HG03439 (cell line): Measurements from ENCODE around the gene FBXL20.
"Not testable (repeated sequence)": the region's sequence is repeated elsewhere in the genome, so short reads cannot be mapped to it uniquely, and the experiment has no call there.

Experiments
- ATAC-seq: cut with Tn5 transposase; IDR thresholded peaks from one replicate; pipeline ENCODE4 v1.9.1; 2021; ENCODE audit warnings: mild to moderate bottlenecking, moderate library complexity; ENCODE audit not compliant: unreplicated experiment

FBXL20 gene, protein sequence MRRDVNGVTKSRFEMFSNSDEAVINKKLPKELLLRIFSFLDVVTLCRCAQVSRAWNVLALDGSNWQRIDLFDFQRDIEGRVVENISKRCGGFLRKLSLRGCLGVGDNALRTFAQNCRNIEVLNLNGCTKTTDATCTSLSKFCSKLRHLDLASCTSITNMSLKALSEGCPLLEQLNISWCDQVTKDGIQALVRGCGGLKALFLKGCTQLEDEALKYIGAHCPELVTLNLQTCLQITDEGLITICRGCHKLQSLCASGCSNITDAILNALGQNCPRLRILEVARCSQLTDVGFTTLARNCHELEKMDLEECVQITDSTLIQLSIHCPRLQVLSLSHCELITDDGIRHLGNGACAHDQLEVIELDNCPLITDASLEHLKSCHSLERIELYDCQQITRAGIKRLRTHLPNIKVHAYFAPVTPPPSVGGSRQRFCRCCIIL

DNA sequence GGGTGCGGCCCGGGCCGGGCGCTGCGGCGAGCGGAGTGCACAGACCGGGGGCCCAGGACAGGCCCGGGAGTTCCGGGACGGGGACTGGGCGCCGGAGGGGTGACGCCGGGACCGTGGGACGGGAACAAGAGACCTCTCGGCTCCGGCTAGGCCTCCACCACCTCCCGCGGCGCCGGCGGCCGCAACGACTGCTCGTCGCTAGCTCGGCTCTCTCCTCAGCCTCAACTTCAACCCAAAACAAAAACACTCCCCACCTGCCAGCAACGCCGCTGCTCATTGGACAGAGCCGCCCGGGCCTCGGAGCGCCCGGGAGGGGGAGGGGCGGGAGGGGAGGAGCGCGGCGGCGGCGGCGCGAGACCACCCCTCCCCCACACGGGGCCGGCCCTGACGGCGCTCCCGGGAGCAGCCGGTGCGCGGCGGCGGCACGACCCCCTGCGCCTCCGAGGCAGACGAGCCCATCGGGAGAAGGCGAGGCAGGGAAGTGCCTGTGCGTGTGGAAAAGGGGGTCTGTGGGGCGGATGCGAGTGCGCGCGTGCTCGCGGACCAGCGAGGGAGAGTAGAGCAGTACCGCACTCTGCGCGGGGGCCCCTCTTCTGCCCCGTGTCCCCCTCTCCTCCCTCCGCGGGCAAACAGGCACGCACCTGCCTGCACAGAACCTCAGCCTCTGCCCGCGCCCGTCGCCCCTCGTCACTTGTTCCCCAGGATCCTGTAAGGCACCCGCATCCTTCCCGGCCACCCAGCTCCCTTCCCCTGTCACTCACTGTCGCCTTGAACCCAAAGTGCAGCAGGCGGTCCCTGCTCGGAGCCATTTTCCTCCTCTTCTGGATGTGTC lies at the start of gene FBXL20:
Gene FBXL20, minus strand, starts transcription at position 215 of the 832 bp plus-strand sequence. CDS start 224 bp downstream, outside the sequence.
- ATAC-seq, result peak; percentile 80

DNA sequence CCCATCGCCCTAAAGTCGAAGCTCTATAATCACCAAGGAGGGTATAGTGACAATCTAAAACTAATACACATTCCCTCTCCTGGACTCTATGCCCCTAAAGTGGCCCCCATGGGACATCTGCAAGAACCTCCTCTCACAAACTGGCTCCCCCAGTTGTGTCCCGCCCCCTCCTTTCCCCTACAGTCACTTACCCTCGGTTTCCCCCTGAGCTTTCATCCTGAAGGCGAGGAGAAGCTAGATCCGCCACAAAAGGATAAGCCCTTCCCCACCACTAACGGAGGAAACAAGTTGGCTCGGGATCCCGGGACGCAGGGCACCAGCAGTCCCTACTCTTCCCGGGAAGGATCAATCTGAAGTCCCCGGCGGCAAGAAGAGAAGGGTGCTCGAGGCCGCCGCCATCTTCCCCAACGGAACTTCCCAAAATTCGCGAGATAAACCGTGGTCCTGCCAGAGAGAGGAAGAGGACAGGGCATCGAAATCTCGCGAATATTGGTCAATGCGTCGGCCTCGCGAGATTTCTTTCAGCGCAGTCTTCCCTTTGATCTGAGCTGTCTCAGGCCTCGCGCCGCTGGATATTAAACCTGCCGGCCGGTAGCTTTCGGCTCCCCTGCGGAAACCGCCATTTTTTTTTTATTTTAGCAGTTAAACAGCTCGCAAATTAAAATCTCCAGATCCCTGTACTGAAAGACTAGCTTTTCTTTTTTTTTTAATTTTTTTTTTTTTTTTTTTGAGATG lies 49.6 kb upstream of the FBXL20 start, which contains the start of gene MED1:
Gene MED1, minus strand, starts transcription at position 417 of the 735 bp plus-strand sequence. Its CDS starts 201 bp downstream, at position 216.
- ATAC-seq, result peak; percentile 94

DNA sequence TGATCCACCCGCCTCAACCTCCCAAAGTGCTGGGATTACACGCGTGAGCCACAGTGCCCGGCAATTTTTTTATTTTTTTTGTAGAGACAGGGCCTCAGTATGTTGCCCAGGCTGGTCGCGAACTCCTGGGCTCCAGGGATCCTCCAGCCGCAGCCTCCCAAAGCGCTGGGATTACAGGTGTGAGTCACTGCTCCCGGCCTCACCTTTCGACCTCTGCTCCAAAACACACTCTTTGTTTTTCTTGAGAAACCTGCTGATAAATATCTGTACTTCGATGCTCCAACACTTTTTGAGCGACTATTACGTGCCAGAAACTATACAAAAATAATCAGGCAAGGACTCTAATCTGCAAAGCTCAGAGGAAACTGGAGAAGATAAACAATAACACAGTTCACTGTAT lies 48.6 kb upstream of the FBXL20 start:
- ATAC-seq, result no peak

DNA sequence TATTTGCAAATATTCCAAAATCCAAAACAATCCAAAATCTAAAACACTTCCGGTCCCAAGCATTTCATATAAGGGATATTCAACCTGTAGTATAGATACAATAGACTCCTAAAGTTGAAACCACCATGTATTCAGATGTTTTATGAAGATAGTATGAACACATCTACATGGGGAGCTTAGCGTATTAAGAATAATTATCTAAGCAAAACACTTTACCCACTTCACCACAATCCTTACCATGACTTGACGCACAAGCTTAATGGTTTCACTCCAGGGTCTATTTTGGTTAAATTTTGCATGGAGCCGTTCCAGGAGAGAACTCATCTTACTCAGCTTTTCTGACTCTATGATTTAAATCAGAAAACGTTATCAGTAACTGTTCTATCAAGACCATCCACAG lies 46.1 kb upstream of the FBXL20 start:
- no peak for ATAC-seq

DNA sequence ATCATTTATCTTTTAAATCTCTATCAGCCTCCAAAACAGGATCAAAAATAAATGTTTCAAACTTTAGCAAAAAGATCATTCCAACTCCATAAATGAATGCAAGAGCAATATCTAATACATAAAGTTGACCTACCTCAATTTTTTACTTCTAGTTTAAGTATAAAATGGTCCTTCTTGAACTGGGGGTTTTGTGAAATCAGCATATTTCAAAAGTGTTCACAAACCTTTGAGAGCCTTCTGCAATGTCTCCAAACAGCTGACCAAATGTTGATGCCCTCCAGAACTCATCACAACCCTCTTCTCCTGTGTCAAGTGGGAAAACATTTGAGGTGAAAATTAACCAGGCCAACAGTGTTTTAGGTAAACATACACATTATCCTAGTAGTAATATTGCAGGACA lies 41.9 kb upstream of the FBXL20 start:
- ATAC-seq, result no peak

DNA sequence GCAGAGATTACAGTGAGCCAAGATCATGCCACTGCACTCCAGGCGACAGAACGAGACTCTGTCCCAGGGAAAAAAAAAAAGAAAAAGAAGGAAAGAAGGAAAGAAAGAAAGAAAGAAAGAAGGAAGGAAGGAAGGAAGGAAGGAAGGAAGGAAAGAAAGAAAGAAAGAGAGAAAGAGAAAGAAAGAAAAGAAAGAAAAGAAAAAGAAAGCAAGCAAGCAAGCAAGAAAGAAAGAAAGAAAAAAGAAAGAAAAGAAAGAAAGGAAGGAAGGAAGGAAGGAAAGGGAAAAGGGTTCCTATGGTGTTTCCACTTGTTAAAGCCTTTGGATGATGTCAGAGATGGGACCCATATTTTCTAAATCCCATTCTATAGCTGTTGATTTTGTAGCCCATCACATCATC lies 38.4 kb upstream of the FBXL20 start:
- not testable (repeated sequence) for ATAC-seq

DNA sequence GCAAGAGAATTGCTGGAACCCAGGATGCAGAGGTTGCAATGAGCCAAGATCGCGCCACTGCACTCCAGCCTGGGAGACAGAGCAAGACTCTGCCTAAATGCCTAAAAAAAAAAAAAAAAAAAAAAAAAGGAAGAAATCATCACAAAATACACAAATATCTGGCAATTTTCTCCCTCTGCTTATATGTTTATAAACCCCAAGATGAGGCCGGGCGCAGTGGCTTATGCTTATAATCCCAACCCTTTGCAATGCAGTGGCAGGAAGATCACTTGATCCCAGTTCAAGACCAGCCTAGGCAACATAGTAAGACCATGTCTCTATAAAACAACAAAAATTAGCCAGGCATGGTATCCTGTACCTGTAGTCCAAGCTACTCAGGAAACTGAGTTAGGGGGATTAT lies 28.2 kb upstream of the FBXL20 start:
- ATAC-seq, result no peak

DNA sequence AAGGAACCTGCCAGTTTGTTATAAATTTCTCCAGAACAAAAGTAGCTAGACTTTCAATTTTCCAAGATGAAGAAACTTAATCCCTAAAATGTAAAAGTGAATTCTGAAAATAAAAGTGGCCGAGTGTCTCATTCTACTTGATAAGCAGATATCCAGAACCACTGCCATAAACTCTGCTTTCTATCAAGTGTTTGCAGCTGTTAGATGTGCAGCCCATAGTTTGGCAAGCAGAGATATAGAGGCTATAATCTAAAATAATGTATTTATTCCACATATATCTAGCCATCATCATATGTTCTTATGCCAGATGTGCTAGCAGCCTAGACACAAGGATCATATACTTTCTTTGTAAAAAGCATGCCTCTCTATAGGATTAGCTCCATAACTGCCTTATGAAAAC lies 14.7 kb upstream of the FBXL20 start:
- ATAC-seq, result no peak

DNA sequence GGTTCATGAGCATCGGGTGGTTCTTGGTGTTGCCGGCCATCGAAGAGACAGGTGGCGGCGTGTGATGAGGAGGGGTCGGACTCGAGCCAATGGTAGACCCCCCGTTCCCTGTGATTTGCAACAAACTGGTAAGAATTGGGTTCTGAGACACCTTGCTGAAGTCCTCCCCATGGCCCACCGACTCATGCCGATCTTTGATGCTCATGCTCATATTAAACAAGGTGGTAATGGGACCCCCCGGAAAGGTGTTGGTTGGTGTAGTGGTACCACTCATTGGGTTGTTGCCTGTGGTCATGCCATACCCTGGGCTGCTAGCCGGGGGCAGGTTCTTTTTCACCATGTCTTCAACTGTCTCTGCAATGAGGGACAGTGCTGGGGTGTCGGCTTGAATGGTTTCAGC lies 8.9 kb upstream of the FBXL20 start:
- ATAC-seq, result no peak

DNA sequence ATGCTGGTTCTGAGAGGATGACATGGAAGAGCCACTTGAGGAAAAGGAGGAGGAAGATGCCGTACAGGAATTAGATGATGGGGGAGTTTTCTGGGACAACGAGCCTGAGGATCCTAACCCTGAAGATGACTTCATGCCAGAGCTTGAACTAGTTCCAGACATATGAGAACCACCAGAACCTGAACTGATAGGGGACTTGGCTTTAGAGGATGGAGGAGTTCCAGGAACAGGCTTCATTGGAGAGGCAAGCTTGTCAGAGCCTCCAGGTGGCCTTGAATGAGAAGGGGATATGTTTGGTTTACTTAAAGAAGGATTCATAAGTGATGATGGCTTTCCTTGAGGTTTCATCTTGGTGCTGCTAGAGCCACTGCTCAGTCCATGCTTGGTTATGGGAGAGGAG lies 6.9 kb upstream of the FBXL20 start:
- ATAC-seq, result no peak

DNA sequence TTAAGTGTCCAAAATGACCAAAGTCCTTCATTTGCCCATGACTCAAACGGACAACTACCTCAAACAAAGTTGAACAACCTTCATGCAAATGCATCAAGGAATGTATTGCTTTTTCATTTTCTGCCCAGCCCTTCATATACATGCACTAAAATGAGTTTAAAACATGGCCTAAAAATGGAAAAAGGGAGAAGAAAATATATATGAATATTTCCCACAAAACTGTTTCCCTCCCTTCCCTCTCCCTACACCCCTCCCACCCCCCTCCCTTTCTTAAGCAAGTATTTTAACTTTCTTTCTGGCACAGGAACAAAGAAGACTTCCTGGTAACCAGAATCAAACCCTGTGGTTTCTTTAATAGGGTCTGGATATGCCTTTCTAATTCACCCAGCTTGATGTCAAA lies 5.5 kb upstream of the FBXL20 start:
- no peak for ATAC-seq

DNA sequence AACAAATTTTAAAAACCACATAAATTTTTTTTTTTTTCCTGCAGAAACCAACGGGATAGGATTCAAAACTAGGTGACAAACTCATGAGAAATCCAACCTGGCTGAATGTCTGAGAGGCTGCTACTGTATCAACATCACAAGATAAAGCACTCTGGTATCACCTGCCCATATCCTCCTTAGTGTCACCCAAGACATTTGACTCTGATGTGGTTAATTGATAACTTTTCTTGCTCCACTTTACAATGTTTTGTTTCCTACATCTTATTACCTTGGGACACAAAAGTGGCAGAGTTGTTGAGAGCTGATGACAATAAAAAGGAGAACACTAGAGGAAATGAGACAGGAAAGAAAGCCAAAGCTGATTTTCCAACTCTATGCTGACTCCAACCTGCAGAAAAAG lies 4.0 kb upstream of the FBXL20 start:
- ATAC-seq, result no peak

DNA sequence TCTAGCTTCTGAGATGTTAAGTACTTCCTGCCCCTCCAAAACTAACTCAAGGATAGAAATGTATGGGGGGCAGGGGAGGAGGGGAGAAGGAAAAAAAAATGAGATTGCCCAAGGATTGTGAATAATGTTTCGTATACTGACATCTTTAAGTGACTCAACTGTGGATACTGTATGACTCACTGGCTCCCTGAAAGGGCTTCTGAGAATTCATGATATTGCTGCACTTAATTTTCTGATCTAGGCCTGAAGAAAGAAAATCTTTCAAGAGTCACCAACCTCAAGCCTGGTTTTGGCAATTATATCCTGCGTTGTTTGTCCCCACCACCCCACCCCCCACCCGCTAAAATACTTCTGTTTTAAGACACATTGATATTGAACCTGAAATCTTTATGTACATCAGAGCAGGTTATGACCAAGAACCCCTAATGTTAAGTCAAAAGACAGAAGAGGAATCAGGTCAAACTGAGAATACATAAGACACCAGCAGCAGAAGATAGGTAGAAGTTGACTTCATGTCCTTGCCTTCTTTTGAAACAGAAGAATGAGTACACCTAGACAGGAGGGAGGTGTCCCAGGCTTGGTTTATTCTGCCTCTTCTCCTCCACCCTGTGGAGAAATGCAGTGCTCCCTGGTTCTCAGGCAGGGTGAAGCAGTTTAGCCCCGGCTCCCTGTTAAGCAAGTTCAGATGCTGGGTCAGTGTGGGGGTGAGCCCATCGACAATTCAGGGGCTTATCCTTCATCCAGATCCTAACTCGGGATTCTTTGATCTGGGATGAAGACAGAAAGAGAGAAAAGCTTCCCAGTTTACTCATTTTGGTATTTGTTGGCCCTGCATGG lies 3.3 kb upstream of the FBXL20 start:
- no peak for ATAC-seq

DNA sequence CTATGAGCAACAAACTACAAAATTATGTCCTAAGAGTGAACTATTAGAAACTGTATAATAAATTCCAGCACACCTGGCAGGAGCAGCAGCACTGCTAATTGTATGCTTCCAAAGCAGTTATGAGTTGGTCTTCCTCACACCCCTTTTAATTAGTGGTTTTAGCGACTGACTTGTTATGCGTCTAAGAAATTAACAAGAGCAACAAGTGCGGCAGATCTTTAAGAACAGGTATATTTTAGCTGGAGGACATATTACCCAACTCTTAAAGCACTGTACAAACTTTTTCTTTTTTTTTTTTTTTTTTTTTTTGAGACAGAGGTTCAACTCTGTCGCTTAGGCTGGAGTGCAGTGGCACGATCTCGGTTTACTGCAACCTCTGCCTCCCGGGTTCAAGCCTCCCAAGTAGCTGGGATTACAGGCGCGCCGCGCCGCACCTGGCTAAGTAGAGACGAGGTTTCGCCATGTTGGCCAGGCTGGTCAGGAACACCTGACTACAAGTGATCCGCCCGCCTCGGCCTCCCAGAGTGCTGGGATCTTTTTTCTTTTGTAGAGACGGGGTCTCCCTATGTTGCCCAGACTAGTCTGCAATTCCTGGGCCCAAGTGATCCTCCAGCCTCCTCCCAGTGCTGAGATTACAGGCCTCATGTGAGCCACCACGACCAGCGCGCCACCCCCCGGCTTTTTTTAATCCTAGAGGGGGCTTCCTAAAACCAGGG lies 1.6 kb upstream of the FBXL20 start:
- ATAC-seq, result no peak

DNA sequence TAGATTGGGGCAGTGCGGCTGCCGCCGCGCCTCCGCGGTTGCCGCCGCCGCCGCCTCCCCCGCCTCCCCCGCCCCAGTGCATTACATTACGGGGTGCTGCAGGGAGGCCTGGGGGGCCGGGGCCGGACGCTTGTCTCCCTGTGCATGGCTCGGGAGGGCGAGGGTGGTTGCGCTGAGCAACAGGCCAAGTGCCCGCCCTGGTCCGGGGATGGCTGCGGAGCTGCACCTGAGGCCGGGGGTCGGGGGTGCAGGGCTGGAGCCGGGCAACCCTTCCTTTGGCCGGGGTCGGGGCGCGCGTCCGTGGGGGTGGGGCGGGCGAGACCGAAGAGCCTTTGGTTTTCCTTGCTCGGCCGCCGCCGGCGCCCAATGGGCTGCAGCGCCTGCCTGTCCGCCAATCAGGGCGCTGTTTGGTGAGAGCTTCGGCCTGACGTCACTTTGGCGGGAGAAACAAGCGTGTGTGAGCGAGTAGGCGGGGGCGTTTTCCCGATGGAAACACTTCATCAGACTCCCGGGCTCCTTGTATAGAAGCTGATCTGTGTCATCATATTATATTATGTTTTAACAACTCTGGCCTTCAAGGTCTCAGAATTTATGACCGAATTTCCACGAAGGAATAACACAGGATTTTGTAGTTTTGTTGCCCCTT lies 941 bp upstream of the FBXL20 start:
- ATAC-seq, result peak; percentile 58

DNA sequence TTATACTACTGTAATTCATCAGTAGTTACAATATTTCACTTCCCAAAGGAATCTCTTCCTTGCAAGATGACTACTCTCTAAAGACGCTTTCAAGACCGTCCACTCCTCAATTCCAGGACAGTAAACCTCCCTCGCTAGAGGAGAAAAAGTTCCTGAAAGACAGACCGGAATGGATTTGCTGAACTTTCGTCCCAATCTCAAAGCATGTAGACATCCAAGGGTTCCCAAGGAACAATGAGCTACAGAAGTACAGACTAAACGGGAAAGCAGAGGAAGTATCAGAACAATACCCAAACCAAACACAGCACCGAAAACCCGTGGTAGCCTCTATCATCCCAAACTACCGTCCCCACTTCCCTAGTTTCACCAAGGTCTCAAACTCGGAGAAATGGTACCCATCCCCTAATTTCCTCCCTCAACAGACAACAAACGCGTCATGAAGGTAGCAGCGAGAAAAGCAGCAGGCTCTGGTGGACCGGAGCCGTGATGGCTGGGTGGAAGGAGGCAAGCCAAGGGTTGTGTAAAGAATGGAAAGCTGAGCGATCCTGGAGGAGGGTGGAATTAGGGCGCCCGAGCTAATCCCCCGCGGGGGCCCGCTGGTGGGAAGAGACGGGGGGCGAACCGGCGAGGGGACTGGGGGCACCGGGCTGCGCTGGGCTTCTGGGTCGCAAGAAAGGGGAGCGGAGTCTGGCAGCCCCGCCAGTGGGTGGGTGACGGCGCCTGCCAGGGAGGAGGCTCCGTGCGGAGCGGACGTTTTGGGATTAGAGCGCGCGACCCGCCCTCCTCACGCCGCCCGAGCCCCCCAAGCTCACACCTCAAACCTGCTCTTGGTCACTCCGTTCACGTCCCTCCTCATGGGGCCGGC lies 647 bp downstream of the FBXL20 start:
- peak; percentile 2 for ATAC-seq

DNA sequence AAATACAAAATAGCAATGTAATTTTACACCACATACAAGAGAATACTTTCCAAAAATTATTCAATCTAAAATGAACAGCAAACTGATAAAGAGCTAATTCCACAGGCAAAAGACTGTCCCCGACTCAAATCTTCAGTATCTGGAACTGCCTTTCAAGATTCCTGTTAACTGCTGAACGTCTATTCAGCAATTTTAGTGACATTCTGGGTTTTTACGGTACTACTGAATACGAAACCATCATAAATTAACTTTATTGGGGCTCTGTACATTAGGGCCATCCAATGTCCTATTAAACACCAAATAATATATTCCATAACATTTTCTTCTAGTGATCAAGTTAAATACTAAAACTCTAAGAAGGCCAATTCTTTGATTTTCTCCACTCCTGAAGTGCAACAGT lies 1.6 kb downstream of the FBXL20 start:
- no peak for ATAC-seq

DNA sequence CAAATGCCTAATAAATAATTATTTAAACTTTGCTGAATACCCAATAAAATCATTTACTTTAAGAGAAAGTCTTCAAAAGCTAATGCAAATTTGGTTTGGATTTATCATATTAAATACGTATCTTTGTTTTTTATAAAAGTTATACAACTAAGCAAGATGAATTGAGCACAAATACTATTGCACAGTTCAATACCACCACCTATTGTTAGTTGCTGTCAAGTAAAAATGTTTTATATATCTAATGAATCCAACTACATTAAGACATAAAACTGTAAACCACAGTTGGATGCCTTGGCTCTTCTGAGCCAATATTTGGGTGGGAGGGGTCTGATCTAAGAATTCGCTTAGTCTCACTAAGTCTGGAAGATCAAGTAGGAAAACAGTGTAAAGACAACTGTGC lies 7.7 kb downstream of the FBXL20 start:
- ATAC-seq, result no peak
